HG03196 (cell line): ENCODE data around the gene TTBK2.

Experiments used
- ATAC-seq: cut with Tn5 transposase; IDR thresholded peaks from one replicate; pipeline ENCODE4 v1.9.1; 2021; ENCODE audit not compliant: unreplicated experiment

TTBK2 gene

GRCh38 chr15:42695527-42696071 is 225.0 kb downstream of the TTBK2 start:
- no peak for ATAC-seq

DNA sequence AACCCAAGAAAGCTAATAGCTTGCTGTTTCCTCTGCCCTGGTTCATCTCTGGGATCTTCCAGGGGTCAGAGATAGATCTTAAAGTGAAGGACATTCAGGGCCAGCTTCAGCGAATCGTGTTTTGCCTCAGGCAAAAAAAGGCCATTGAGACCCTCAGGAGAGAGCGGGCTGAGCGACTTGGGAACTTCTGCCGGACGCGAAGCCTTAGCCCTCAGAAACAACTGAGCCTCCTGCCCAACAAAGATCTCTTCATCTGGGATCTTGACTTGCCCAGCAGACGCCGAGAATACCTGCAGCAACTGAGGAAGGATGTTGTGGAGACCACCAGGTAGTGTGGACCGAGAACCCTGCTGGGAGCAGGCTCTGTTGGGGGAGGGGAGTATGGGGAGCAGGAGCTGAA is 226.2 kb downstream of the TTBK2 start:
- ATAC-seq: no peak

DNA sequence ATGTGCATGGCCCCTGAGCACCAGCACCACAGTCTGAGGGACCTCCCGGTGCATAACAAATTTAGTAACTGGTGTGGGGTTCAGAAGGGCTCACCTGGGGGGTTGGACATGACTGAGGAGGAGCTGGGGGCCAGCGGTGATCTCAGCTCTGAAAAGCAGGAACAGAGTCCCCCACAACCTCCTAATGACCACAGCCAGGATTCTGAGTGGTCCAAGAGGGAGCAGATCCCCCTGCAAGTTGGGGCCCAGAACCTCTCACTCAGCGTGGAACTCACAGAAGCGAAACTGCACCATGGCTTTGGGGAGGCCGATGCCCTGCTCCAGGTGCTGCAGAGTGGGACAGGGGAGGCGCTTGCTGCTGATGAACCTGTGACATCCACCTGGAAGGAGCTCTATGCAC is 226.6 kb downstream of the TTBK2 start:
- no peak for ATAC-seq

DNA sequence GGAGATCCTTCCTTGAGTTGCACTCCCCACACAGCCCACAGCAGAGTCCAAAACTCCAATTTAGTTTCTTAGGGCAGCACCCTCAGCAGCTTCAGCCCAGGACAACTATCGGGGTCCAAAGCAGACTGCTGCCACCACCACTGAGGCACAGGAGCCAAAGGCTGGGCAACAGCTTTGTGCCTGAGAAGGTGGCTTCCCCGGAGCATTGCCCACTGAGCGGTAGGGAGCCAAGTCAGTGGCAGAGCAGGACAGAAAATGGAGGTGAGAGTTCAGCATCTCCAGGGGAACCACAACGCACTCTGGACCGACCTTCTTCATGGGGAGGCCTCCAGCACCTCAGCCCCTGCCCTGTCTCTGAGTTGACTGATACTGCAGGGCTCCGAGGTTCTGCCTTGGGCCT is 227.1 kb downstream of the TTBK2 start:
- ATAC-seq: no peak

DNA sequence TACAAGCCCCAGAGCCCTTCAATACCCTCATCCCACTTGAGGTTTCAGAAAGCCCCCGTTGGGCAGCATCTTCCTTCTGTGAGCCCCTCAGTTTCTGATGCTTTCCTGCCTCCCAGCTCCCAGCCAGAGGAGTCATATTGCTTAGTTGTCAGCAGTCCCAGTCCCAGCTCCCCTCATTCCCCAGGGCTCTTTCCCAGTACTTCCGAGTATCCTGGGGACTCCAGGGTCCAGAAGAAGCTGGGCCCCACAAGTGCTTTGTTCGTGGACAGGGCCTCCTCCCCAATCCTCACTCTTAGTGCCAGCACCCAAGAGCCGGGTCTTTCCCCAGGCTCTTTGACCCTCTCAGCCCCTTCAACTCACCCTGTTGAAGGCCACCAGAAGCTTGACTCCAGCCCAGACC is 227.6 kb downstream of the TTBK2 start:
- no peak for ATAC-seq

GRCh38 chr15:42692536-42692935 is 228.0 kb downstream of the TTBK2 start:
- ATAC-seq: no peak

- ATAC-seq: no peak
These were observed 228.8 kb downstream of the TTBK2 start for GRCh38 chr15:42691770-42692169.

GRCh38 chr15:42691308-42691707 is 229.3 kb downstream of the TTBK2 start:
- no peak for ATAC-seq
